ENCODE data around the gene RAVER2. TPM values are rescaled to one million over a fixed set of nuclear protein-coding genes. Genes with fewer than 3 reads are reported as not detected.
"Not testable (repeated sequence)": the region's sequence is repeated elsewhere in the genome, so short reads cannot be mapped to it uniquely, and the experiment has no call there.

The RAVER2 gene
- total RNA-seq, 1 experiment from 2014 or later: 12.4 TPM

DNA sequence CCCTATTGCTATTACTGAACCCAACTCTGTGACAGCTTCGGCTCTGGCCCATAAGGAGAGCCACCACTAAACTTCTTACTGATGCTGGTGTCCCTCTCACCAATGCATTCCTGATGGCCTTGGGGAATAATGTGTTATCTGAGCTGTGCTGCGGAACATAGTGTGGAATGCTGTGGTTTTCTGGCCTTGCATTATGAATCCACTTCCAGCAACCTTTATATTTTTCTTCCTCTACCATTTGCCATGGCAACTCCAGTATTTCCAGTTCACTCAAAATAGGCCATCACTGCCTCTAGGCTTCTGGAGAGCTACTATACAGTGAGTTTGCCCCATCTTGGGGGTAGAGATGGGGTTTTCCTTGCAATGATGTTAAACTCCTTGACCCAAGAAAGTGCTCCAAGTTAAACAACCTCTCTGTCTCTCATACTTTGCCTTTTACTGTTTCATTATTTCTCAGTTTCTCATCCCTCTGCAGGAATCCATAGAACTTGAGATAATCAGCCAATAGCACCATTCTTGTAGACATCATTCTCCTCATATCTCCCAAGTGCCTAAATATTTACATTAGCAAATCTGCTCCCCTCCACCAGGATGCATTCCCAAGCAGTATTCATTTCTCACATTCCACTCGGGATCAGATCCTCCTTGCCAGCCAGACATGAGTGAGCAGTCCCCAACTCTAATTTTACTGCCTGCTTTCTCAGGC lies 11.1 kb upstream of the RAVER2 start:
- CTCF ChIA-PET: interaction anchor here (0.6 kb wide), 1 partner anchor 497 kb away, joined by 4 read pairs; no protein-coding TSS in a partner anchor
- no peak for TF ChIP-seq EZH2 (IDR thresholded peaks at IDR 0.05; ENCODE audit: low read depth)
- TF ChIP-seq, protein P1, sequence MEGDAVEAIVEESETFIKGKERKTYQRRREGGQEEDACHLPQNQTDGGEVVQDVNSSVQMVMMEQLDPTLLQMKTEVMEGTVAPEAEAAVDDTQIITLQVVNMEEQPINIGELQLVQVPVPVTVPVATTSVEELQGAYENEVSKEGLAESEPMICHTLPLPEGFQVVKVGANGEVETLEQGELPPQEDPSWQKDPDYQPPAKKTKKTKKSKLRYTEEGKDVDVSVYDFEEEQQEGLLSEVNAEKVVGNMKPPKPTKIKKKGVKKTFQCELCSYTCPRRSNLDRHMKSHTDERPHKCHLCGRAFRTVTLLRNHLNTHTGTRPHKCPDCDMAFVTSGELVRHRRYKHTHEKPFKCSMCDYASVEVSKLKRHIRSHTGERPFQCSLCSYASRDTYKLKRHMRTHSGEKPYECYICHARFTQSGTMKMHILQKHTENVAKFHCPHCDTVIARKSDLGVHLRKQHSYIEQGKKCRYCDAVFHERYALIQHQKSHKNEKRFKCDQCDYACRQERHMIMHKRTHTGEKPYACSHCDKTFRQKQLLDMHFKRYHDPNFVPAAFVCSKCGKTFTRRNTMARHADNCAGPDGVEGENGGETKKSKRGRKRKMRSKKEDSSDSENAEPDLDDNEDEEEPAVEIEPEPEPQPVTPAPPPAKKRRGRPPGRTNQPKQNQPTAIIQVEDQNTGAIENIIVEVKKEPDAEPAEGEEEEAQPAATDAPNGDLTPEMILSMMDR (conservative IDR thresholded peaks at IDR 0.05): no peak
- H3F3A ChIP-seq (ENCODE audit: insufficient read depth, low read depth): no peaks in the 10 kb centered on the region
- H3K36me3 ChIP-seq (ENCODE audit: low read depth): no peaks in the 10 kb centered on the region
- H3K9me3 ChIP-seq (ENCODE audit: insufficient read depth, low read depth): no peaks in the 10 kb centered on the region
- H3K79me2 ChIP-seq (ENCODE audit: low read depth): no peaks in the 10 kb centered on the region
- no peaks in the 10 kb centered on the region for H4K20me1 ChIP-seq (ENCODE audit: insufficient read depth)
- no peak overlapping the region for H3K4me2 ChIP-seq
- H3K27me3 ChIP-seq (ENCODE audit: insufficient read depth, low read depth): no peaks in the 10 kb centered on the region
- POLR2A ChIA-PET (ENCODE audit: unreplicated experiment): no interaction called here
- intact Hi-C loops (cut with micrococcal nuclease; ENCODE audit: unreplicated experiment): no loop called here
- H3K4me3 ChIP-seq: no peak overlapping the region
- no peaks in the 10 kb centered on the region for H3K4me1 ChIP-seq (replicated peaks; ENCODE audit: insufficient read depth)
- DNase-seq: no peak
- no peak overlapping the region for H2AFZ ChIP-seq
- no peak overlapping the region for H3K27ac ChIP-seq
- no TSS peak for BruUV-seq (replicated peaks)
- no peaks in the 10 kb centered on the region for H3K9me2 ChIP-seq (ENCODE audit: insufficient read depth)

DNA sequence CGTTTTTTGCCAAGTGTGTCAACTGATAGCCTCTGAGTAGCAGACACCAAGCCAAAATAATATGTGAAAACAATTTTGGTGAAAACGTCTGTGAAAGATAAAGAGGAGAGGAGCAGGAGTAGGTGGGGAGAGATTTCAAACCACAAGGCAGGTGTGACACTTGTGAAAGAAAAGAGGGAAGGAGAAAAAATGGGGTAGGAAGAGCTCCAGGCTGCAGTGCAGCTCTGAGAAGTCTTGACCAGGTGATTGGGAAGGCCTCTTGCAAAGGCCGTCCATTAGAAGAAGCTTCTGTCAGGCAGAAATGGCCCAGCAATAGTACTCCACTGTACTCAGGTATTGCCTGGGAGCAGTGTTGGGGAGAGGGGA lies 10.6 kb upstream of the RAVER2 start:
- POLR2A ChIA-PET (ENCODE audit: unreplicated experiment): no interaction called here
- no TSS peak for BruUV-seq (replicated peaks)
- H3K9me2 ChIP-seq (ENCODE audit: insufficient read depth): no peaks in the 10 kb centered on the region

DNA sequence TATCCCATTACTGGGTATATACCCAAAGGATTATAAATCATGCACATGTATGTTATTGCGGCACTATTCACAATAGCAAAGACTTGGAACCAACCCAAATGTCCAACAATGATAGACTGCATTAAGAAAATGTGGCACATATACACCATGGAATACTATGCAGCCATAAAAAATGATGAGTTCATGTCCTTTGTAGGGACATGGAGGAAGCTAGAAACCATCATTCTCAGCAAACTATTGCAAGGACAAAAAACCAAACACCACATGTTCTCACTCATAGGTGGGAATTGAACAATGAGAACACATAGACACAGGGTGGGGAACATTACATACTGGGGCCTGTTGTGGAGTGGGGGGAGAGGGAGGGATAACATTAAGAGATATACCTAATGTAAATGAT lies 4.2 kb upstream of the RAVER2 start:
- H3K27ac ChIP-seq; H3K9me3 ChIP-seq (ENCODE audit: insufficient read depth, low read depth); H4K20me1 ChIP-seq (ENCODE audit: insufficient read depth); H2AFZ ChIP-seq; BruUV-seq (replicated peaks); DNase-seq; H3K79me2 ChIP-seq (ENCODE audit: low read depth); intact Hi-C loops (cut with micrococcal nuclease; ENCODE audit: unreplicated experiment); H3K27me3 ChIP-seq (ENCODE audit: insufficient read depth, low read depth); CTCF ChIA-PET; H3K4me3 ChIP-seq; H3K36me3 ChIP-seq (ENCODE audit: low read depth); H3K9me2 ChIP-seq (ENCODE audit: insufficient read depth); H3F3A ChIP-seq (ENCODE audit: insufficient read depth, low read depth); H3K4me2 ChIP-seq: not testable (repeated sequence)
- peaks cover 13% of the 10 kb centered on the region; the same call in 1 of the 2 replicates for H3K4me1 ChIP-seq (replicated peaks; ENCODE audit: insufficient read depth)
- POLR2A ChIA-PET (ENCODE audit: unreplicated experiment): interaction anchor here (0.7 kb wide), 1 partner anchor 1972 kb away, joined by 5 read pairs; no protein-coding TSS in a partner anchor

More for the DNA sequence above, 10.6 kb upstream of the RAVER2 start:
- H3K79me2 ChIP-seq (ENCODE audit: low read depth): no peaks in the 10 kb centered on the region
- H3K9me3 ChIP-seq (ENCODE audit: insufficient read depth, low read depth): no peaks in the 10 kb centered on the region
- no peaks in the 10 kb centered on the region for H3K4me1 ChIP-seq (replicated peaks; ENCODE audit: insufficient read depth)
- CTCF ChIA-PET: no interaction called here
- no peak overlapping the region for H2AFZ ChIP-seq
- no peaks in the 10 kb centered on the region for H3F3A ChIP-seq (ENCODE audit: insufficient read depth, low read depth)
- intact Hi-C loops (cut with micrococcal nuclease; ENCODE audit: unreplicated experiment): no loop called here
- H3K27ac ChIP-seq: no peak overlapping the region
- no peaks in the 10 kb centered on the region for H3K27me3 ChIP-seq (ENCODE audit: insufficient read depth, low read depth)
- H3K36me3 ChIP-seq (ENCODE audit: low read depth): no peaks in the 10 kb centered on the region
- no peak overlapping the region for H3K4me2 ChIP-seq
- H4K20me1 ChIP-seq (ENCODE audit: insufficient read depth): no peaks in the 10 kb centered on the region
- H3K4me3 ChIP-seq: no peak overlapping the region
- DNase-seq: no peak
- no peak for TF ChIP-seq EZH2 (IDR thresholded peaks at IDR 0.05; ENCODE audit: low read depth)
- TF ChIP-seq, protein P1 (conservative IDR thresholded peaks at IDR 0.05): no peak

Measured in PC-9 (cell line).